Measurements from ENCODE around the gene NFATC3. TPM values are rescaled to one million over a fixed set of nuclear protein-coding genes. Genes with fewer than 3 reads are reported as not detected.

NFATC3 gene
- total RNA-seq, 2 donors from 2014 or later = 15.5 to 19.5 TPM

- no peak overlapping the region for H3K4me3 ChIP-seq
- TF ChIP-seq POLR2A (IDR thresholded peaks at IDR 0.05) = no peak
- no peak for TF ChIP-seq CTCF (IDR thresholded peaks at IDR 0.05)
- no peaks in the 10 kb centered on the region for H3K9me3 ChIP-seq
- DNase-seq = no peak
- H3K27ac ChIP-seq = peak overlapping the region in 1 of 4 donors; percentile 82
- H3K36me3 ChIP-seq (replicated peaks in 1 of 2; ENCODE audit: insufficient read depth in 1 of 2, low read depth in 2 of 2) = peaks cover 4 to 13% of the 10 kb centered on the region in 2 donors
- 72 to 82% methylated on average over 4 of the region's 4 CpGs for WGBS, 2 donors
- H3K4me1 ChIP-seq = peaks cover 38% of the 10 kb centered on the region
- no peak for ATAC-seq
- intact Hi-C loops (cut with DNase I) = loop anchor here (10.0 kb wide), 1 partner anchor 141 kb away; the partner anchor contains the start of gene NFATC3
- H3K27me3 ChIP-seq = no peaks in the 10 kb centered on the region
These were observed 140.9 kb downstream of the NFATC3 start for GRCh38 chr16:68226116-68226515.

DNA sequence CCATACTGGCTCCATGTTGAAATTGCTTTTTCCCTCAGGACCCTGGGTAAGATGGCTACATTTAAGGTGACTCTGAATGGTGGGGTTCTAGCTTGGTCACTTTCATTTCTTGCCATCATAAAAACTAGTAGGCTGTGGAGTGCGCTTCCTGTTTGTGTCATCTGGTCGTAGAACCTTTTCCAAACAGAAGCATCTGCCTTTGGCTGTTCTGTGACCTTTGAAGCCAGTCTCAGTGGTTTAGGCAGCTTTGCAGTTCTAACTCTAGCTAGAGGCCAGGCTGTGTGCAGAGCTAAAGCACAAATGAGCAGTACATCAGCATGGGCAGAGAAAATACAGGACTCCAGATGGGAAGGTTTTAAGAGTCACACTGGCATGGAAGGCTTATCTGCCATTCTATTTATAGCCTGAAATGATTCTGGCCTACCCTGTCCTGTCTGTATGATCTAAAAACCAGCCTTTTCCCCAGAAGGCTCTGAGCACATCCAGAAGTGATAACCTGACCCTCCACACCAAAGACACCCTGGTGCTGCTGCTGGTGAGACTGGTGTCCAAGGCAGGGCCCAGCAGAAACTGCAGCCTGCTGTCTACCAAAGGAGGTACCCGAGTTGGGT, 142.1 kb downstream of the NFATC3 start:
- intact Hi-C loops (cut with DNase I) = loop anchor here (10.0 kb wide), 1 partner anchor 142 kb away; the partner anchor contains the start of gene NFATC3
- no peaks in the 10 kb centered on the region for H3K27me3 ChIP-seq
- H3K36me3 ChIP-seq (replicated peaks in 1 of 2; ENCODE audit: insufficient read depth in 1 of 2, low read depth in 2 of 2) = peaks cover 6 to 25% of the 10 kb centered on the region in 2 donors
- peaks cover 38% of the 10 kb centered on the region for H3K4me1 ChIP-seq
- 50 to 55% methylated on average over 3 of the region's 3 CpGs for WGBS, 2 donors
- H3K9me3 ChIP-seq = no peaks in the 10 kb centered on the region
- no peak overlapping the region for H3K4me3 ChIP-seq
- TF ChIP-seq POLR2A (IDR thresholded peaks at IDR 0.05) = no peak
- TF ChIP-seq CTCF (IDR thresholded peaks at IDR 0.05) = no peak
- ATAC-seq (no peak), DNase-seq (no peak)
- peak overlapping the region in 3 of 4 donors; percentile 43 to 82 (median 72) for H3K27ac ChIP-seq

GRCh38 chr16:68227850-68228553, 142.8 kb downstream of the NFATC3 start:
- TF ChIP-seq CTCF (IDR thresholded peaks at IDR 0.05) (no peak), POLR2A (IDR thresholded peaks at IDR 0.05) (no peak)
- 55 to 61% methylated on average over 2 of the region's 2 CpGs for WGBS, 2 donors
- intact Hi-C loops (cut with DNase I) = loop anchor here (10.0 kb wide), 1 partner anchor 143 kb away; the partner anchor contains the start of gene NFATC3
- ATAC-seq = peak; percentile 72
- Histone ChIP-seq H3K9me3 (no peaks in the 10 kb centered on the region), H3K27ac (peak overlapping the region in 3 of 4 donors; percentile 43 to 82 (median 72)), H3K4me3 (no peak overlapping the region), H3K36me3 (replicated peaks in 1 of 2; ENCODE audit: insufficient read depth in 1 of 2, low read depth in 2 of 2) (peaks cover 11 to 28% of the 10 kb centered on the region in 2 donors), H3K4me1 (peaks cover 45% of the 10 kb centered on the region), H3K27me3 (no peaks in the 10 kb centered on the region)
- peak; percentile 83 to 95 (median 90) for DNase-seq

- WGBS, 2 donors = 58 to 68% methylated on average over 3 of the region's 3 CpGs
- Histone ChIP-seq H3K27me3 (no peaks in the 10 kb centered on the region), H3K27ac (peak overlapping the region in 3 of 4 donors; percentile 43 to 82 (median 51)), H3K4me3 (no peak overlapping the region), H3K9me3 (no peaks in the 10 kb centered on the region), H3K36me3 (replicated peaks in 1 of 2; ENCODE audit: insufficient read depth in 1 of 2, low read depth in 2 of 2) (peaks cover 11 to 32% of the 10 kb centered on the region in 2 donors), H3K4me1 (peaks cover 52% of the 10 kb centered on the region)
- intact Hi-C loops (cut with DNase I) = loop anchor here (10.0 kb wide), 1 partner anchor 144 kb away; the partner anchor contains the start of gene NFATC3
- DNase-seq (no peak), ATAC-seq (no peak)
- no peak for TF ChIP-seq CTCF (IDR thresholded peaks at IDR 0.05)
- TF ChIP-seq POLR2A (IDR thresholded peaks at IDR 0.05) = no peak
These were observed 143.5 kb downstream of the NFATC3 start for GRCh38 chr16:68228652-68229051.

Measured in body of pancreas (tissue), 4 donors.